ENCODE results near the gene POC1B.

Gene POC1B

GRCh38 chr12:89525824-89526770, at the start of gene POC1B:
POC1B (minus strand) TSS chr12:89526047; CDS start chr12:89525895, 152 bp downstream.
- no peaks in the 10 kb centered on the region for H3K27me3 ChIP-seq (ENCODE audit: control insufficient read depth, insufficient read depth, low read length)
- peak within 1 kb of the TSS; percentile 64 for H3K9ac ChIP-seq
- H2AFZ ChIP-seq: peak within 1 kb of the TSS; percentile 97
- H3K9me3 ChIP-seq (ENCODE audit: control insufficient read depth, low read length): no peaks in the 10 kb centered on the region
- H3K79me2 ChIP-seq: peaks cover 29% of the 10 kb centered on the region
- H3K4me1 ChIP-seq: peaks cover 7% of the 10 kb centered on the region
- H3K27ac ChIP-seq: peak within 1 kb of the TSS; percentile 87
- peak within 1 kb of the TSS; percentile 78 for H3K4me3 ChIP-seq (ENCODE audit: low read depth, low read length)
- no peaks in the 10 kb centered on the region for H3K36me3 ChIP-seq (ENCODE audit: control insufficient read depth, insufficient read depth, low read length)
- TF ChIP-seq CTCF (IDR thresholded peaks at IDR 0.05): no peak
- H3K4me2 ChIP-seq (ENCODE audit: low read length): peak within 1 kb of the TSS; percentile 94

DNA sequence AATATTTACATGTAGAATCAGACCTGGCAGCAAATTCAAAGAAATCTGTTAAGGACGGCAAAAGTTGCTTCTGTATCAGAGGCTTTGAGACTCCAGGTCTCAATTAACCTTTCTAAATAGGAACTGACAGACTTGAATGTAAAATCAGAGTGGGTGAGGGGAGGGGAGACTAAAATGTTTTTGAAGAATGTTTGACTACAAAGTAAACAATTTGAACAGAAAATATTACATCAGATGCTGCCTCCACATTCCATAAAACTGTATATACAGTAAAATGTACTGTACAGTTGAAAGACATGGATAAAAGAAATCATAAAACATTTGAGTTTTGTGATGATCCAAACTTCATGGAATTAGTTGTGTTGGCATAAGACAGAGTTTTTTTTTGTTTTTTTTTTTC, 49.5 kb upstream of the POC1B start:
- no peak overlapping the region for H2AFZ ChIP-seq
- H3K9me3 ChIP-seq (ENCODE audit: control insufficient read depth, low read length): no peaks in the 10 kb centered on the region
- no peak for TF ChIP-seq CTCF (IDR thresholded peaks at IDR 0.05)
- H3K4me2 ChIP-seq (ENCODE audit: low read length): peak overlapping the region; percentile 26
- H3K79me2 ChIP-seq: no peaks in the 10 kb centered on the region
- no peak overlapping the region for H3K4me3 ChIP-seq (ENCODE audit: low read depth, low read length)
- H3K4me1 ChIP-seq: peaks cover 14% of the 10 kb centered on the region
- no peak overlapping the region for H3K9ac ChIP-seq
- H3K36me3 ChIP-seq (ENCODE audit: control insufficient read depth, insufficient read depth, low read length): no peaks in the 10 kb centered on the region
- no peaks in the 10 kb centered on the region for H3K27me3 ChIP-seq (ENCODE audit: control insufficient read depth, insufficient read depth, low read length)
- H3K27ac ChIP-seq: no peak overlapping the region

GRCh38 chr12:89574736-89575208, 48.9 kb upstream of the POC1B start:
- Histone ChIP-seq H3K4me2 (ENCODE audit: low read length) (peak overlapping the region; percentile 31), H3K4me1 (peaks cover 14% of the 10 kb centered on the region), H2AFZ (peak overlapping the region; percentile 4), H3K4me3 (ENCODE audit: low read depth, low read length) (no peak overlapping the region), H3K27ac (peak overlapping the region; percentile 34), H3K27me3 (ENCODE audit: control insufficient read depth, insufficient read depth, low read length) (no peaks in the 10 kb centered on the region), H3K9me3 (ENCODE audit: control insufficient read depth, low read length) (no peaks in the 10 kb centered on the region), H3K36me3 (ENCODE audit: control insufficient read depth, insufficient read depth, low read length) (no peaks in the 10 kb centered on the region), H3K79me2 (no peaks in the 10 kb centered on the region), H3K9ac (no peak overlapping the region)
- no peak for TF ChIP-seq CTCF (IDR thresholded peaks at IDR 0.05)

DNA sequence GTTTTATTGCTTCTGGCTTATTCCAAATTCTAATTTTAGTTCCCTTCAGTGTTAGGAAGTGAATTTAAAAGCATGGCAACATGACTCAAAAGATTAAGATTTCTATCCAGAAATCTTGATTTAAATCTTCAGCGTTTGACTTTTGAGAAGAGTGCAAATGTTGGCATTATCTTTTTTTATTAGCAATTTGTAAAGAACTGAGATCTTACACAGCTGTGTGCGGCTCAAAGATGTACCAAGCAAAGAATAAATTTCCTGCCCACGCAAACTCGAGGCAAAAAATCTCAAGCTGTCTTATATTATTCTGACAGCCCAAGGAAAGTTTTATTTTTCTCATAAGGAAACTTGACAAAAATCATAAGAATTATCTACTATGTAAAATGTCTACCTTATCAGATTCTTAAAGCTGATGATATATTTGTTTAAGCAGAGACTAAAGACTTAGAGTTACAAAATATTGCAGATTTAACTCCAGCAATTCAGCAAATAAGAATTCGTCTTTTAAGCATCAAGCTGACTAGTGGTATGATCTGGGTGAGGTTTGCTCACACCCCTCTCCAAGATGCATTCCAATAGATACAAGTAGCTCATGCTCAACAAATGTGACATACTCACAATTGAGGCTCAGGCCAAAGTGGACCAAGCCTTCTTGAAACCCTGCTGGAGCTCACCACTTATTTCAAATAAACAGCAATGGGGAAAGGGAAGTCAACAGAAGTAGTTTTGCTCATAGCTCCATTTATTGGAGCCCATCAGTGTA, 47.4 kb upstream of the POC1B start:
- TF ChIP-seq CTCF (IDR thresholded peaks at IDR 0.05): no peak

More for the DNA sequence above, 47.4 kb upstream of the POC1B start:
- Histone ChIP-seq H2AFZ (no peak overlapping the region), H3K4me3 (ENCODE audit: low read depth, low read length) (no peak overlapping the region), H3K36me3 (ENCODE audit: control insufficient read depth, insufficient read depth, low read length) (no peaks in the 10 kb centered on the region), H3K27ac (no peak overlapping the region), H3K9ac (no peak overlapping the region), H3K79me2 (no peaks in the 10 kb centered on the region), H3K4me1 (peaks cover 14% of the 10 kb centered on the region), H3K4me2 (ENCODE audit: low read length) (no peak overlapping the region), H3K27me3 (ENCODE audit: control insufficient read depth, insufficient read depth, low read length) (no peaks in the 10 kb centered on the region), H3K9me3 (ENCODE audit: control insufficient read depth, low read length) (no peaks in the 10 kb centered on the region)
